ENCODE data around the gene DEPP1.

DEPP1 gene

DNA sequence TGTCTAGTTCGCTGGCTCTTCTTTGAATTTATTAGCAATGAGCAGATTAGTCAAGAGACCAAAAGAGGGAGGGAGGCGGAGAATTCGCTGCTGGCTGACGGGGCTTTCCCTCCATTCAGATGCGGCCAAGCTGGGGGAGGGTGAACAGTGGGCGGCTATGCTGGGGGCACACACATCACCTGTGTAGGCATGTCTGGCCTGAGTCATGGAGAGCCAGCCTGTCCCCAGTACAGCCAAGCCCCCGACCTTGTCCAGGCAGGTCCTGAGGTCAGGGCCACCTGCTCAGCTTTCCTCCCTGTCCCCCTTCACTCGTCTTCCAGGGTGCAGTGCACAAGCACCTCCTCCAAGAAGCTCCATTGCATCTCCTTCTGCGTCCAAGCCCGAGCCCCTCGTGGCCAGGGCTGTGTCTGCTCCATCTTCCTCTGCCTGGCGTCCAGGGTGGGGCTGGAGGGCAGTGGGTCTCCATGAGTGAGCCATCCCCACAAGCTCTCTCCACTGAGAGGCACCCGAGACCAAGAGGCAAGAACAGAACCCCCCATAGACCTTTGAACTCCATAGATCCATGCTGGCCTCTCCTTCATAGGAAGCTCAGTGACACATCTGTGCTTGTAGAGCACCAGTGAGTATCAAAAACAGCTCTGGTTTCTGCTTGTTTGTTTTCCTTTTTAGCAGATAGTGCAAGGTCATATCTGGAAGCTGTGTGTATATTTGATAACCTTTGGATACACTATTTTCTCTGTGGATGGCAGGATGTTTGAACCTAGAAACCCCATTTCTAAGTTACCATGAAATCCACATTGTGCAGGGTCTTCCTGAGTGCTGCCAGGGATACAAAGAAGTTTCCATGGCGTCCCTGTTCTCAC is 1.9 kb upstream of the DEPP1 start:
- H3K9me3 ChIP-seq (ENCODE audit: control insufficient read depth, low read length): no peaks in the 10 kb centered on the region
- no peak for DNase-seq
- H3K4me1 ChIP-seq (ENCODE audit: control insufficient read depth, insufficient read depth, low read length, poor library complexity, severe bottlenecking): no peaks in the 10 kb centered on the region
- H3K27me3 ChIP-seq (replicated peaks; ENCODE audit: control insufficient read depth, insufficient read depth, low read length, poor library complexity, severe bottlenecking): no peaks in the 10 kb centered on the region
- no peak overlapping the region for H3K27ac ChIP-seq (ENCODE audit: insufficient read depth, low read length, poor library complexity, severe bottlenecking)
- no peaks in the 10 kb centered on the region for H3K36me3 ChIP-seq (ENCODE audit: control insufficient read depth, insufficient read depth, low read length)
- H3K4me3 ChIP-seq (ENCODE audit: insufficient read depth, low read depth, low read length, poor library complexity, severe bottlenecking): no peak overlapping the region

DNA sequence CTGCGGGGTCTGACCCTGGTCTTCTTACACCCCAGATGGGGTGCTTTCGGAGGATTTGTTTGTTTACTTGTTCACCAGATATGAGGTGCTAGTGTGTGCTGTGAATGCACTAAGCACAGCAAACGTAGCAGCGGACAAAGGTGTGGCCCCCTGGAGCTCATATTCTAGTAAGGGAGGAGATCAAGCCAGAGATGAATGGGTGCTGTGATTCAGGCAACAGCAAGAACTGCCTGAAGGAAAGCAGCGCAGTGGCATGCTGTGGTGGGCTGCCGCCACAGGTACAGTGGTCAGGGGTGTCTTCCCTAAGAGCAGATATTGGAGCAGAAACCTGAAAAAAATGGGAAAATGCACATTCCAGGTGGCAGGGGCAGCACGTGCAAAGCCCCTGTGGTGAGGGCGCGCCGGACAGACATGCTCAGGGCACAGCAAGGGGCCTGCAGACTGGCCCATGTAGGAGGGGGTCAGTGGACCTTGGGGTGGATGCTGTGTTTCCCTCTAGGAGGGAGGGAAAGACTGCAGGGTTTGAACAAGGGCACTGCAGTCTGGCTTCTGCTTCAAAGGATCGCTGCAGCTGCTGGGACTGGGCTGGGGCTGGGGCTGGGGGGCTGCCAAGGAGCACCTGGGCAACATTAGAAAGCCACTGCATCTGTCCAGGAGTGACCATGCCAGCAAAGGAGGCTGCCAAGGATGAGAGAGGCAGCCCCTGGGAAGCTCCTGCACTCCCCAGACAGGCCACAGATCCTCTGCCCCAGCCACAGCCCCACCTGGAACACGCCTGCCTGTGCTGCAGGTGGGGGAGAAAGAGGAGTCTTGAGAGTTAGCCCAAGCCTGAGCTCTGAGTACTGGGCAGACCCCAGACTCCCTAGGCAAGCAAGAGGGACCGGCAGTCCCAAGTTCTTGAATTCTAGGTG is 927 bp upstream of the DEPP1 start:
- Histone ChIP-seq H3K36me3 (ENCODE audit: control insufficient read depth, insufficient read depth, low read length) (no peaks in the 10 kb centered on the region), H3K4me3 (ENCODE audit: insufficient read depth, low read depth, low read length, poor library complexity, severe bottlenecking) (no peak overlapping the region), H3K9me3 (ENCODE audit: control insufficient read depth, low read length) (no peaks in the 10 kb centered on the region), H3K27me3 (replicated peaks; ENCODE audit: control insufficient read depth, insufficient read depth, low read length, poor library complexity, severe bottlenecking) (no peaks in the 10 kb centered on the region), H3K27ac (ENCODE audit: insufficient read depth, low read length, poor library complexity, severe bottlenecking) (no peak overlapping the region), H3K4me1 (ENCODE audit: control insufficient read depth, insufficient read depth, low read length, poor library complexity, severe bottlenecking) (peaks cover 3% of the 10 kb centered on the region)
- DNase-seq: no peak

DNA sequence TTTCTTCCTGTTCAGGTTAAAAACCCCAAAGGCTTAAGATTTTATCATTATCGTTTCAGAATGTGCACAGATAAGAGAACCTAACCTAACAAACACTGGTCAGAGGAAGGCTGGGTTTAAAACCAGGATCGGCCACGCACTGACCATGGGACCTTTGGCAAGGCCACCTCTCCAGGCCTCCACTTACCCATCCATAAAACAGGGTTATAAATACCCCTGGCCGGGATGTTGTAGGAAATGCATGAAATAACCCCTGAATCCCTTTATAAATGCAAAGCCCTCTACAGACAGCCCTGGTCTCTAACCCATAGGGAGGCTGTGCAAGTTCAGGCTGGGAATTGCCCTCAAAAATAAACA is 418 bp downstream of the DEPP1 start:
- no peaks in the 10 kb centered on the region for H3K9me3 ChIP-seq (ENCODE audit: control insufficient read depth, low read length)
- H3K27ac ChIP-seq (ENCODE audit: insufficient read depth, low read length, poor library complexity, severe bottlenecking): no peak overlapping the region
- H3K36me3 ChIP-seq (ENCODE audit: control insufficient read depth, insufficient read depth, low read length): no peaks in the 10 kb centered on the region
- peaks cover 8% of the 10 kb centered on the region for H3K4me1 ChIP-seq (ENCODE audit: control insufficient read depth, insufficient read depth, low read length, poor library complexity, severe bottlenecking)
- no peak overlapping the region for H3K4me3 ChIP-seq (ENCODE audit: insufficient read depth, low read depth, low read length, poor library complexity, severe bottlenecking)
- DNase-seq: no peak
- no peaks in the 10 kb centered on the region for H3K27me3 ChIP-seq (replicated peaks; ENCODE audit: control insufficient read depth, insufficient read depth, low read length, poor library complexity, severe bottlenecking)

DNA sequence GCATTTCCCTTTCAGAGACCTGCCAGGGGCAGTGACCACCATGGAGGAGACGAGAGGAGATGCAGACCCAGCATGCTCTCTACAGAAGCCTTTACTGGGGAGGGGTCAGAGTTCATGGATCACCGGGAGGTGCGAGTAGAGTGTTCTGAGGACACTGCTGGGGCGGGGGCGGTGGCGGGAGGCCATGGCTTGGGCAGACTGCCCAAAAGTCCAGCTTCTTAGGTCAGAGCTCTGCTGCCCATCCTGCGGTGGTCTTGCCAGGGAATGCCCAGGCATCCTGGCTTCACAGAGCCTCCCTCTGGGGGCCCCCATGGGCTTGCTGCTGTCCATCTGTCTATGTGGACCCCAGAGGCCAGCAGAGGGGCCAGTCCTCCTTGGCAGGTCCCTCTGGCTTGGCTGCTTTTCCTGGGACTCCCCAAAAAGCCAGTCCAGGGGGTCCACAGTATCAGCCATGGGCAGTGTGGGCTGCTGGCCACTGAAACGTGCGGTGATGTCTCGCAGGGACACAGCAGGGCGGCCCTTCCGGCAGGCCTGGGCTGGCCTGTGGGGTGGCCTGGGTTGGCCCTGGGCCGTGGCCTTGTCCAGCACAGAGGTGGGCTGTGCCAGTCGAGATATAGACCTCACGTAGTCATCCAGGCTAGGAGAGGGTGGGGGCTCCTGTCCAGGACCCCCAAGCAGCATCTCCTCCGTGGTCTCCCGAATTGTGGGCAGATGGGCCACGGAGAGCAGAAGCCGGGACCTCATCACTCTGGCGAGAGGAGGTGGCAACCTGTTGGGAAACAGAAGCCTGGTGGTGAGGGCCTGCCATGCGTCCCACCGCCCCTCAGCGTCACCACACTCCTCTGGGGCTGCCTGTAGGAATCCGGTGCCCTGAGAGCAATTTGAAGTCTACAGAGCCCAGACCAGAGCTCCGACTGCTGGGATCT is 1.1 kb downstream of the DEPP1 start:
- H3K9me3 ChIP-seq (ENCODE audit: control insufficient read depth, low read length): no peaks in the 10 kb centered on the region
- no peaks in the 10 kb centered on the region for H3K27me3 ChIP-seq (replicated peaks; ENCODE audit: control insufficient read depth, insufficient read depth, low read length, poor library complexity, severe bottlenecking)
- H3K27ac ChIP-seq (ENCODE audit: insufficient read depth, low read length, poor library complexity, severe bottlenecking): no peak overlapping the region
- H3K4me3 ChIP-seq (ENCODE audit: insufficient read depth, low read depth, low read length, poor library complexity, severe bottlenecking): no peak overlapping the region
- no peak for DNase-seq
- H3K4me1 ChIP-seq (ENCODE audit: control insufficient read depth, insufficient read depth, low read length, poor library complexity, severe bottlenecking): peaks cover 8% of the 10 kb centered on the region
- no peaks in the 10 kb centered on the region for H3K36me3 ChIP-seq (ENCODE audit: control insufficient read depth, insufficient read depth, low read length)

DNA sequence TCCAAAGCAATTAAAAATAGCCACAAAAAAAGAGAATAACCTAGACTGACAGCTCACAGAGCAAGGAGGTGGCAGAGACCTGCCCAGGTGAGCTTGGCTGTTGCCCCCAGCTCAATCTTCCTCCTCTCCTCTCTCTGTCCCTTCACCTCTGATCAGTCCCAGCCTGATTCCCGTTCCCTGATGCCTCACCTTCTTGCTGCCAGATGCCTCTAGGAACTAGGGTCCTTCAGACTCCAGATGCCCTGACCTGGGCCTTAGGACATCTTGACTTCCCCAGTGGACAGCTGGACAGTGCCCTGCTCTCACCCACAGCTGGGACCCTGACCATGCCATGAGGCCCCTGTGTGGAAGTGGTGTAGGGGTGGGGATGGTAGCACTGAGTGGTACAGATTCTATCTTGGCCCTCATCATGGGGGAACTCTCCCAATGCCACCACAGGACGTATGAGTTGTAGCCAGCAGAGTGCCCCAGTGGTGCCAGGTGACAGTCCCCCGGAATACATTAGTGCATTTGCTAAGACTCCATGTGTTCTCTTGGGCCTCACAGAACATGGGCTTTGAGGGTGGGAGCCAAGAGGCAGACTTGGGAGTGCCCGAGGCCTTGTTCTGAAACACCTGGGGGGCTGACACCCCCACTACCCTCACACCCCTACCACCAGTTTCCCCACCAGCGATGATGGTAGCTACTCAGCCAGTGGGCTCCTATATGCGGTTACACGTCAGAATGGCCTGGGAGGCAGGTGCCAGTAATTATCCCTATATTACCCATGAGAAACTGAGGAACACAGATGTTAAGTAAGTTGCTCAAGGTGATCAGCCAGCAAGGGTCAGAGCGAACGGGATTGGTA is 2.0 kb downstream of the DEPP1 start:
- H3K9me3 ChIP-seq (ENCODE audit: control insufficient read depth, low read length): no peaks in the 10 kb centered on the region
- no peak overlapping the region for H3K4me3 ChIP-seq (ENCODE audit: insufficient read depth, low read depth, low read length, poor library complexity, severe bottlenecking)
- H3K4me1 ChIP-seq (ENCODE audit: control insufficient read depth, insufficient read depth, low read length, poor library complexity, severe bottlenecking): peaks cover 8% of the 10 kb centered on the region
- no peak for DNase-seq
- no peak overlapping the region for H3K27ac ChIP-seq (ENCODE audit: insufficient read depth, low read length, poor library complexity, severe bottlenecking)
- no peaks in the 10 kb centered on the region for H3K36me3 ChIP-seq (ENCODE audit: control insufficient read depth, insufficient read depth, low read length)
- H3K27me3 ChIP-seq (replicated peaks; ENCODE audit: control insufficient read depth, insufficient read depth, low read length, poor library complexity, severe bottlenecking): no peaks in the 10 kb centered on the region

DNA sequence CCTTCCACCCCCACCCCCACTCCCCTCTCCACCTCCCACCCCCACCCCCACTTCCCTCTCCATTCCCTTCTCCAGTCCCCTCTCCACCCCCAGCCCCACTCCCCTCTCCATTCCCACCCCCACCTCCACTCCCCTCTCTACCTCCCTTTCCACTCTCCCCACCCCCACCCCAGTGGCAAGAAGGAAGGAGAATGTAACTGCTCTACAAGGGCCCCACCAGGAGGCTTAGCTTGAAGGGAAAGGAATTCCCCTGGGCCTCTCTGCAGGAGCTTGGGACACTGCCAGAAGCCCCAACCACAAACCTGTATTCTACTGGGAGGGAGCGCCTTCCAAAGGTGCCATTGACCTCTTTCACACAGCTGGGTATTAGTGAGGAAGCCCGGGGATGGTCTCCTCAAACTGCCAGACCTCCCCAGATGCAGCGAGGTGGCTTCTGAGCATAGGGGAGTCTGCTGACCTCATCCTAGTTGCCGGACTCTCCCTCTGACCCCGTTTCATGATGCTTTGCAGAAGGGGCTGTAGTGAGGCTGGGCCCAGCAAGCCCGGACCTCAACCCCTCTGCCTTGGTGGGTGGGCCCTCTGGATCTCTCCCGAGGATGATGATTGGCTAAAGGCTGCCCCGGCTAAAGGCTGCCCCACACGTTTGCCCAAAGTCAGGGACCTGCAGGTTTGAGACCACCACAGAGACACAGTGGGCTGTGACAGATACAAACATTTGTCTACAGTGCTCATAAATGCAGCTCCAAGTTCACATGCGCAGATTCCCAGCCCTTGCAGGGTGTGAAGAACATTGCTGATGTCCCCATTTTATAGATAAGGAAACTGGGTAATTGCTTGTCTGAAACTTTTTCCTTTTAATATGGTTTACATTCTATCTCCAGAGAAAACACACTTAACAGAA is 2.9 kb downstream of the DEPP1 start:
- no peak overlapping the region for H3K4me3 ChIP-seq (ENCODE audit: insufficient read depth, low read depth, low read length, poor library complexity, severe bottlenecking)
- peaks cover 8% of the 10 kb centered on the region for H3K4me1 ChIP-seq (ENCODE audit: control insufficient read depth, insufficient read depth, low read length, poor library complexity, severe bottlenecking)
- no peaks in the 10 kb centered on the region for H3K36me3 ChIP-seq (ENCODE audit: control insufficient read depth, insufficient read depth, low read length)
- DNase-seq: no peak
- H3K27me3 ChIP-seq (replicated peaks; ENCODE audit: control insufficient read depth, insufficient read depth, low read length, poor library complexity, severe bottlenecking): no peaks in the 10 kb centered on the region
- no peak overlapping the region for H3K27ac ChIP-seq (ENCODE audit: insufficient read depth, low read length, poor library complexity, severe bottlenecking)
- H3K9me3 ChIP-seq (ENCODE audit: control insufficient read depth, low read length): no peaks in the 10 kb centered on the region

DNA sequence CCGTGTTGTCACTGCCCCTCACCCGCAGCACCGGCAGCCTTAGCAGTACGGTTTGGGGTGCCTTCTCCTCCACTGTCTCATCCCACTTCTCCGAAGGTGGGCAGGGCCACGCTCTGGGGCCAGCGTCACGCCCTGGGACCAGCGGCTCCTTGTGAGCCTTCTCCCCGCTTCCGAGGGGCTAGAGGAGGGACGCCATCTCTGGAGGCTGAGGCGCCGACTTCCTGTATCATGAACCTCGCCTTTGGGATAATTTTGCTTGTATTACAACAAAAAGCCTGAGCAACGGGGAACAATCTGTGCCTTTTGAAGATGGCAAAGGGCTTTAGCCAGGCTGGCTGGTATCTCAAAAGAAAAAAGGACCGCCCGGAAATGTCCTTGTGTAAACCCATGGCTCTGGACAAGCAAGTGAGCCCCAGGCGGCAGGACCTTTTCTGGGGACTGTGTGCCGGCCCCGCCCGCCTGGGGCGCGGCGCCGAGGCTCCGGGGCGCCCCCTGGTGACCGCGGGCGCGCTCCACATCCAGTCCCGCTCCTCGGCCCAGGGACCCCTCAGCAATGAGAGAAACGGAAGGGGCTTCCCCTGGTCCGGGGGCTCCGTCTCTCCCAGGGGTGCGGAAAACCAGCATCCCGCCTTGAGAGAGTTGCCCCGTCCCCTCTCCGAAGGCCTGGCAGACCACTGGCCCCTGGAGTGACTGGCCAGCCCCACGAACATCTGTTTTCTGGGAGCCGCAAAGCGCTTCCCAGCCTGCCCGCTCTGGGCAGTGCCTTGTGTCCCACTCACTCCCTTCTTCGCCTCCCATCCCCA is 3.8 kb downstream of the DEPP1 start:
- Histone ChIP-seq H3K27ac (ENCODE audit: insufficient read depth, low read length, poor library complexity, severe bottlenecking) (no peak overlapping the region), H3K4me1 (ENCODE audit: control insufficient read depth, insufficient read depth, low read length, poor library complexity, severe bottlenecking) (peaks cover 8% of the 10 kb centered on the region), H3K9me3 (ENCODE audit: control insufficient read depth, low read length) (no peaks in the 10 kb centered on the region), H3K36me3 (ENCODE audit: control insufficient read depth, insufficient read depth, low read length) (no peaks in the 10 kb centered on the region), H3K27me3 (replicated peaks; ENCODE audit: control insufficient read depth, insufficient read depth, low read length, poor library complexity, severe bottlenecking) (no peaks in the 10 kb centered on the region), H3K4me3 (ENCODE audit: insufficient read depth, low read depth, low read length, poor library complexity, severe bottlenecking) (peak overlapping the region; percentile 42)
- peak; percentile 24 to 45 (median 36) for DNase-seq

DNA sequence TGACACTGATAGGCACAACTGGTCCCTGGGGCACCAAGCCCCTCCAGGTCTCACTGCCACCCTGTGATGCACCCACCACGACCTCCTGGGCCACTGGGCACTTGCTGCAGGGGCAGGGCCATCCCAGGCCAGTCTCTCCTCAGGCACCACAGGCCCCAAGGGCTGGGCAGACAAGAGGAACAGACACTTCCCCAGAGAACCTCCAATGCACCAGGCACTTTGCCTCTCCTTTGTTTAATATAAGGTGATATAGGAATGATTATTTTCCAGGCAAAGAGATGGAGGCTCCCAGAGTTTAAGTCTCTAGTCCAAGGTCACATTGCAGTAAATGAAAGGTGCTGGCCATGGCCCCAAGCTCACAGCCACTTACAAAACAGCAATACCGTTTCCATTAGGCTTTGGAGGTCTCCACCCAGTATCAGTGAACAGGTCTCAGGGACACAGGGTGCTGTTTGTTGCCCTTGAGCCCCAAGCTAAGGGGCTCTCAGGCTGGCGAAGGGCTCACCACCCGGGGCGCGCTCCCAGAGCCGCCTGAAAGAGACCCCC is 4.5 kb downstream of the DEPP1 start:
- H3K36me3 ChIP-seq (ENCODE audit: control insufficient read depth, insufficient read depth, low read length): no peaks in the 10 kb centered on the region
- DNase-seq: no peak
- peak overlapping the region; percentile 42 for H3K4me3 ChIP-seq (ENCODE audit: insufficient read depth, low read depth, low read length, poor library complexity, severe bottlenecking)
- no peaks in the 10 kb centered on the region for H3K9me3 ChIP-seq (ENCODE audit: control insufficient read depth, low read length)
- no peaks in the 10 kb centered on the region for H3K27me3 ChIP-seq (replicated peaks; ENCODE audit: control insufficient read depth, insufficient read depth, low read length, poor library complexity, severe bottlenecking)
- H3K4me1 ChIP-seq (ENCODE audit: control insufficient read depth, insufficient read depth, low read length, poor library complexity, severe bottlenecking): peaks cover 8% of the 10 kb centered on the region
- no peak overlapping the region for H3K27ac ChIP-seq (ENCODE audit: insufficient read depth, low read length, poor library complexity, severe bottlenecking)
